Spinal cord (tissue), 10 donors: ENCODE data around the gene GPC6. TPM values are rescaled to one million over a fixed set of nuclear protein-coding genes. Genes with fewer than 3 reads are reported as not detected.

ENCODE experiments used
- DNase-seq, 6 donors: peaks; one replicate each; pipeline versions ENCODE4 v3.0.0 to v3.0.0-alpha.2; 2013 to 2015; ENCODE audit warnings: low spot score in 6 of 6, low read depth in 4 of 6
- H3K27ac ChIP-seq: one replicate; pipeline ENCODE4 v1.5.1; 2013; ENCODE audit warnings: low read depth, low read length, control low read depth
- H3K27me3 ChIP-seq: one replicate; pipeline ENCODE4 v1.6.1; 2013; ENCODE audit warnings: low read length; ENCODE audit not compliant: control insufficient read depth, insufficient read depth
- H3K36me3 ChIP-seq: one replicate; pipeline ENCODE4 v1.6.1; 2013; ENCODE audit warnings: low read length; ENCODE audit not compliant: control insufficient read depth, insufficient read depth
- H3K4me1 ChIP-seq: one replicate; pipeline ENCODE4 v1.6.1; 2013; ENCODE audit warnings: low read length; ENCODE audit not compliant: control insufficient read depth, insufficient read depth
- H3K4me3 ChIP-seq: one replicate; pipeline ENCODE4 v1.5.1; 2013; ENCODE audit warnings: low read depth, low read length, control low read depth
- H3K9me3 ChIP-seq: one replicate; pipeline ENCODE4 v1.6.1; 2013; ENCODE audit warnings: low read length; ENCODE audit not compliant: control insufficient read depth, insufficient read depth
- WGBS: methylation state at CpG from one replicate; pipeline ENCODE4 v1.1.5; 2013; ENCODE audit warnings: missing lambda C conversion rate; ENCODE audit not compliant: insufficient coverage; 5-methylcytosine and 5-hydroxymethylcytosine counted together
- polyA plus RNA-seq, 2 donors: library from polyadenylated mRNA; unstranded; fragments of 120-200 nt; gene quantifications; one replicate each; pipeline ENCODE4 v1.2.1, GENCODE V29; 2013; ENCODE audit not compliant: insufficient read length in 2 of 2
- total RNA-seq, 2 donors: library from RNA; depleted of rRNA in 1 of 2; stranded (reverse); fragments of 120-200 nt in 1 of 2; fragments of >200 nt in 1 of 2; gene quantifications; one replicate each; pipeline versions ENCODE4 v1.2.3 to v1.2.4, GENCODE V29; 2013 to 2014
- donor health status: healthy.

GPC6 gene
- total and polyA plus RNA-seq, 4 donors, result 19.8 to 109 (median 46.0) TPM

- DNase-seq, result no peak
- no peaks in the 10 kb centered on the region for H3K27me3 ChIP-seq
- no peaks in the 10 kb centered on the region for H3K4me1 ChIP-seq
- H3K9me3 ChIP-seq, result no peaks in the 10 kb centered on the region
- no peak overlapping the region for H3K27ac ChIP-seq
- WGBS, result no CpG with 5 or more reads among the region's 10 CpGs
- H3K36me3 ChIP-seq, result no peaks in the 10 kb centered on the region
- H3K4me3 ChIP-seq, result no peak overlapping the region
These were observed 540.7 kb downstream of the GPC6 start for GRCh38 chr13:93767180-93767916.

GRCh38 chr13:93767917-93768409 is 541.4 kb downstream of the GPC6 start:
- H3K9me3 ChIP-seq, result no peaks in the 10 kb centered on the region
- no peaks in the 10 kb centered on the region for H3K36me3 ChIP-seq
- no peak overlapping the region for H3K27ac ChIP-seq
- H3K4me1 ChIP-seq, result no peaks in the 10 kb centered on the region
- no peak overlapping the region for H3K4me3 ChIP-seq
- no peaks in the 10 kb centered on the region for H3K27me3 ChIP-seq
- 80% methylated on average over 2 of the region's 4 CpGs for WGBS
- DNase-seq, result no peak

- no peak for DNase-seq
- Histone ChIP-seq H3K27ac (no peak overlapping the region), H3K4me3 (no peak overlapping the region), H3K9me3 (no peaks in the 10 kb centered on the region), H3K27me3 (no peaks in the 10 kb centered on the region), H3K4me1 (no peaks in the 10 kb centered on the region), H3K36me3 (no peaks in the 10 kb centered on the region)
- 63% methylated on average over 2 of the region's 3 CpGs for WGBS
These were observed 542.5 kb downstream of the GPC6 start for GRCh38 chr13:93769101-93769500.

- Histone ChIP-seq H3K4me1 (no peaks in the 10 kb centered on the region), H3K27ac (no peak overlapping the region), H3K27me3 (no peaks in the 10 kb centered on the region), H3K9me3 (no peaks in the 10 kb centered on the region), H3K36me3 (no peaks in the 10 kb centered on the region), H3K4me3 (no peak overlapping the region)
- DNase-seq, result no peak
- no CpG with 5 or more reads among the region's 1 CpG for whole genome bisulfite sequencing
These were observed 543.0 kb downstream of the GPC6 start for GRCh38 chr13:93769607-93770006.

- no peak overlapping the region for H3K27ac ChIP-seq
- no peaks in the 10 kb centered on the region for H3K4me1 ChIP-seq
- DNase-seq, result peak in 2 of 6 donors; percentile 37 to 70
- 46% methylated on average over 4 of the region's 8 CpGs for WGBS
- H3K4me3 ChIP-seq, result no peak overlapping the region
- H3K36me3 ChIP-seq, result no peaks in the 10 kb centered on the region
- H3K27me3 ChIP-seq, result no peaks in the 10 kb centered on the region
- H3K9me3 ChIP-seq, result no peaks in the 10 kb centered on the region
These were observed 544.6 kb downstream of the GPC6 start for GRCh38 chr13:93771227-93771626.

GRCh38 chr13:93771782-93772181 is 545.2 kb downstream of the GPC6 start:
- DNase-seq, result no peak
- no peak overlapping the region for H3K4me3 ChIP-seq
- H3K4me1 ChIP-seq, result no peaks in the 10 kb centered on the region
- H3K27ac ChIP-seq, result no peak overlapping the region
- H3K27me3 ChIP-seq, result no peaks in the 10 kb centered on the region
- H3K9me3 ChIP-seq, result no peaks in the 10 kb centered on the region
- WGBS, result no CpG with 5 or more reads among the region's 1 CpG
- no peaks in the 10 kb centered on the region for H3K36me3 ChIP-seq

GRCh38 chr13:93774506-93774905 is 547.9 kb downstream of the GPC6 start:
- no peaks in the 10 kb centered on the region for H3K4me1 ChIP-seq
- WGBS, result 100% methylated on average over 1 of the region's 2 CpGs
- no peaks in the 10 kb centered on the region for H3K36me3 ChIP-seq
- no peak overlapping the region for H3K4me3 ChIP-seq
- no peaks in the 10 kb centered on the region for H3K27me3 ChIP-seq
- no peak for DNase-seq
- H3K27ac ChIP-seq, result no peak overlapping the region
- no peaks in the 10 kb centered on the region for H3K9me3 ChIP-seq

- H3K9me3 ChIP-seq, result no peaks in the 10 kb centered on the region
- no CpG with 5 or more reads among the region's 4 CpGs for WGBS
- no peaks in the 10 kb centered on the region for H3K27me3 ChIP-seq
- no peak overlapping the region for H3K4me3 ChIP-seq
- DNase-seq, result no peak
- no peaks in the 10 kb centered on the region for H3K36me3 ChIP-seq
- no peak overlapping the region for H3K27ac ChIP-seq
- H3K4me1 ChIP-seq, result no peaks in the 10 kb centered on the region
These were observed 548.4 kb downstream of the GPC6 start for GRCh38 chr13:93775027-93775426.

- H3K9me3 ChIP-seq, result no peaks in the 10 kb centered on the region
- H3K36me3 ChIP-seq, result no peaks in the 10 kb centered on the region
- no peak overlapping the region for H3K27ac ChIP-seq
- no peaks in the 10 kb centered on the region for H3K27me3 ChIP-seq
- no peak overlapping the region for H3K4me3 ChIP-seq
- WGBS, result 86% methylated on average over 1 of the region's 8 CpGs
- no peak for DNase-seq
- H3K4me1 ChIP-seq, result no peaks in the 10 kb centered on the region
These were observed 549.0 kb downstream of the GPC6 start for GRCh38 chr13:93775507-93776108.

GRCh38 chr13:93776936-93777335 is 550.3 kb downstream of the GPC6 start:
- Histone ChIP-seq H3K27ac (no peak overlapping the region), H3K4me1 (no peaks in the 10 kb centered on the region), H3K4me3 (no peak overlapping the region), H3K9me3 (no peaks in the 10 kb centered on the region), H3K36me3 (no peaks in the 10 kb centered on the region), H3K27me3 (no peaks in the 10 kb centered on the region)
- no peak for DNase-seq
- WGBS, result 96% methylated on average over 4 of the region's 5 CpGs
